ENCODE results near the gene KDM2A.

DNA sequence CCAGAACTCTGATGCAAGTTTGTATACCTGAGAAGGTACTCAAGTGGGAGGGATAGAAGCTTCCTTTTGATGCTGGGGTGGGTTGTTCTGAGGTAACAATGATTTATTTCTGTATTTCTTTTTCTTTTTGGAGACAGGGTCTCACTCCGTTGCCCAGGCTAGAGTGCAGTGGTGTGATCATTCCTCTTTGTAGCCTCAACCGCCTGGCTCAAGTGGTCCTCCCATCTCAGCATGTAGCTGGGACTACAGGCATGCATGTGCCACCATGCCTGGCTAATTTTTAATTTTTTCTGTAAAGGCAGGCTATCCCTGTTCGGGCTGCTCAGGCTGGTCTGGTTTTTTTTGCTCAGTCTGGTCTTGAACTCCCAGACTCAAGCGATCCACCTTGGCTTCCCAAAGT is 7.9 kb downstream of the KDM2A start:
- TF ChIP-seq, protein P1, sequence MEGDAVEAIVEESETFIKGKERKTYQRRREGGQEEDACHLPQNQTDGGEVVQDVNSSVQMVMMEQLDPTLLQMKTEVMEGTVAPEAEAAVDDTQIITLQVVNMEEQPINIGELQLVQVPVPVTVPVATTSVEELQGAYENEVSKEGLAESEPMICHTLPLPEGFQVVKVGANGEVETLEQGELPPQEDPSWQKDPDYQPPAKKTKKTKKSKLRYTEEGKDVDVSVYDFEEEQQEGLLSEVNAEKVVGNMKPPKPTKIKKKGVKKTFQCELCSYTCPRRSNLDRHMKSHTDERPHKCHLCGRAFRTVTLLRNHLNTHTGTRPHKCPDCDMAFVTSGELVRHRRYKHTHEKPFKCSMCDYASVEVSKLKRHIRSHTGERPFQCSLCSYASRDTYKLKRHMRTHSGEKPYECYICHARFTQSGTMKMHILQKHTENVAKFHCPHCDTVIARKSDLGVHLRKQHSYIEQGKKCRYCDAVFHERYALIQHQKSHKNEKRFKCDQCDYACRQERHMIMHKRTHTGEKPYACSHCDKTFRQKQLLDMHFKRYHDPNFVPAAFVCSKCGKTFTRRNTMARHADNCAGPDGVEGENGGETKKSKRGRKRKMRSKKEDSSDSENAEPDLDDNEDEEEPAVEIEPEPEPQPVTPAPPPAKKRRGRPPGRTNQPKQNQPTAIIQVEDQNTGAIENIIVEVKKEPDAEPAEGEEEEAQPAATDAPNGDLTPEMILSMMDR (IDR thresholded peaks at IDR 0.05) = no peak
- TF ChIP-seq POLR2A (IDR thresholded peaks at IDR 0.05) = no peak
